GM12878 (cell line): ENCODE measurements around the gene PDZK1. TPM values are rescaled to one million over a fixed set of nuclear protein-coding genes. Genes with fewer than 3 reads are reported as not detected.
A peak's percentile ranks its signal among the peaks of the same experiment; 100 is the strongest.

ENCODE experiments used
- ATAC-seq: fragments of 200-7000 bp; cut with Tn5 transposase; 3 replicates; pipeline ENCODE4 v1.9.1; 2020; ENCODE audit warnings: mild to moderate bottlenecking, moderate library complexity
- BruUV-seq: library from RNA; stranded (reverse); fragments of 400-500 nt; replicated peaks from 2 replicates; lab custom pipeline; 2021; lab: Mats Ljungman, UMichigan
- CTCF ChIA-PET: fragments of 300-600 bp; sonication (Branson Sonifier 250); formaldehyde crosslinking; extraction: SDS; loops from one replicate; lab custom pipeline; 2021; ENCODE audit warnings: inconsistent platforms; lab: Yijun Ruan, JAX
- POLR2A ChIA-PET: fragments of 350-600 bp; formaldehyde crosslinking; extraction: SDS; loops from one replicate; lab custom pipeline; 2021; ENCODE audit warnings: inconsistent platforms; lab: Charles Lee
- RAD21 ChIA-PET: fragments of 300-600 bp; sonication (Branson Sonifier 250); formaldehyde crosslinking; loops from one replicate; lab custom pipeline; 2023; ENCODE audit warnings: antibody characterized with exemption; ENCODE audit not compliant: unreplicated experiment; lab: Charles Lee
- SMC1A ChIA-PET: fragments of 300-600 bp; sonication (Branson Sonifier 250); formaldehyde crosslinking; loops from one replicate; lab custom pipeline; 2023; ENCODE audit not compliant: unreplicated experiment, uncharacterized antibody; lab: Charles Lee
- DNase-seq: peaks from one replicate; pipeline ENCODE4 v3.0.0-alpha.2; 2011; ENCODE audit warnings: low read depth, low spot score
- FAIRE-seq: peaks from 3 replicates; lab custom pipeline; 2011; peaks lifted over from hg19 to GRCh38; lab: Jason Lieb, UNC
- H2AFZ ChIP-seq: 2 replicates; pipeline ENCODE4 v1.6.0; 2011; ENCODE audit warnings: low read depth, low read length, control low read depth; ENCODE audit not compliant: control insufficient read depth
- H3K27ac ChIP-seq: 2 replicates; pipeline ENCODE4 v1.5.1; 2011; ENCODE audit warnings: control low read depth; ENCODE audit not compliant: control insufficient read depth, insufficient read depth
- H3K27me3 ChIP-seq, 2 experiments: replicated peaks in 1 of 2; 2 replicates each; pipeline versions ENCODE4 v1.6.0 to v1.6.1; 2011; ENCODE audit warnings: low read length in 1 of 2; ENCODE audit not compliant: control insufficient read depth in 2 of 2, insufficient read depth in 2 of 2
- H3K36me3 ChIP-seq, 2 experiments: 2 replicates each; pipeline ENCODE4 v1.5.1; 2011; ENCODE audit warnings: low read length in 1 of 2; ENCODE audit not compliant: control insufficient read depth in 2 of 2, insufficient read depth in 2 of 2
- H3K4me1 ChIP-seq: 2 replicates; pipeline ENCODE4 v1.6.1; 2011; ENCODE audit warnings: mild to moderate bottlenecking, low read length, moderate library complexity, mixed read lengths; ENCODE audit not compliant: control insufficient read depth, insufficient read depth
- H3K4me2 ChIP-seq: 2 replicates; pipeline ENCODE4 v1.6.0; 2011; ENCODE audit warnings: control low read depth; ENCODE audit not compliant: control insufficient read depth, insufficient read depth
- H3K4me3 ChIP-seq: fragments of 200-600 bp; sonication (generic); 2 replicates; pipeline ENCODE4 v1.5.1; 2016
- H3K79me2 ChIP-seq: 2 replicates; pipeline ENCODE4 v1.6.0; 2011; ENCODE audit warnings: low read length; ENCODE audit not compliant: control insufficient read depth, insufficient read depth
- H3K9ac ChIP-seq: 2 replicates; pipeline ENCODE4 v1.8.0; 2011; ENCODE audit warnings: low read length, control low read depth, mixed read lengths; ENCODE audit not compliant: control insufficient read depth, insufficient read depth
- H3K9me3 ChIP-seq: replicated peaks from 3 replicates; pipeline ENCODE4 v1.5.1; 2011; ENCODE audit warnings: mild to moderate bottlenecking, low read length; ENCODE audit not compliant: control insufficient read depth, insufficient read depth
- H4K20me1 ChIP-seq: 2 replicates; pipeline ENCODE4 v1.6.0; 2011; ENCODE audit not compliant: control insufficient read depth, insufficient read depth
- BMI1 ChIP-seq: fragments of 450-650 bp; IDR thresholded peaks from 2 replicates; pipeline ENCODE4 v1.6.1; 2016; ENCODE audit warnings: mild to moderate bottlenecking, moderate library complexity, borderline replicate concordance
- EED ChIP-seq: sonication (generic); IDR thresholded peaks from 2 replicates; pipeline ENCODE4 v1.6.1; 2016; ENCODE audit warnings: antibody characterized with exemption, low read depth
- FOXM1 ChIP-seq: IDR thresholded peaks from 2 replicates; pipeline ENCODE4 v1.6.1; 2012; ENCODE audit warnings: low read depth, mild to moderate bottlenecking, inconsistent platforms, low read length, moderate library complexity
- JUNB ChIP-seq: IDR thresholded peaks from 2 replicates; pipeline ENCODE4 v1.6.1; 2016; ENCODE audit warnings: antibody characterized with exemption, mild to moderate bottlenecking
- KLF5 ChIP-seq: fragments of 450-650 bp; IDR thresholded peaks from 2 replicates; pipeline ENCODE4 v1.6.1; 2014; ENCODE audit warnings: mild to moderate bottlenecking; ENCODE audit not compliant: partially characterized antibody
- LARP7 ChIP-seq: fragments of 450-650 bp; IDR thresholded peaks from 2 replicates; pipeline ENCODE4 v1.6.1; 2017; ENCODE audit warnings: mild to moderate bottlenecking
- NRF1 ChIP-seq: conservative IDR thresholded peaks from 2 replicates; pipeline ENCODE4 v1.6.1; 2011; ENCODE audit warnings: mild to moderate bottlenecking, low read depth, low read length, improper control_type of control experiment
- PAX8 ChIP-seq: fragments of 450-650 bp; IDR thresholded peaks from 2 replicates; pipeline ENCODE4 v1.6.1; 2017; ENCODE audit warnings: mild to moderate bottlenecking, moderate library complexity
- PBX3 ChIP-seq: IDR thresholded peaks from 2 replicates; pipeline ENCODE4 v1.6.1; 2011; ENCODE audit warnings: mild to moderate bottlenecking, low read depth, low read length, moderate library complexity; ENCODE audit not compliant: insufficient replicate concordance
- POU2F2 ChIP-seq: IDR thresholded peaks from 3 replicates; pipeline ENCODE4 v1.6.1; 2011; ENCODE audit warnings: low read depth, mild to moderate bottlenecking, low read length, borderline replicate concordance
- RAD51 ChIP-seq: fragments of 450-650 bp; IDR thresholded peaks from 2 replicates; pipeline ENCODE4 v1.6.1; 2016; ENCODE audit warnings: moderate library complexity, mild to moderate bottlenecking, inconsistent platforms
- RELA ChIP-seq: fragments of 450-650 bp; IDR thresholded peaks from 2 replicates; pipeline ENCODE4 v1.8.0; 2014; ENCODE audit warnings: borderline replicate concordance; ENCODE audit not compliant: partially characterized antibody
- RUNX3 ChIP-seq: IDR thresholded peaks from 2 replicates; pipeline ENCODE4 v1.6.1; 2012; ENCODE audit warnings: low read length, inconsistent platforms
- SMARCA5 ChIP-seq: fragments of 450-650 bp; IDR thresholded peaks from 2 replicates; pipeline ENCODE4 v1.6.1; 2017; ENCODE audit warnings: mild to moderate bottlenecking
- SMC3 ChIP-seq: IDR thresholded peaks from 2 replicates; pipeline ENCODE4 v1.6.1; 2011; ENCODE audit warnings: low read length, improper control_type of control experiment, borderline replicate concordance
- STAT3 ChIP-seq: IDR thresholded peaks from 2 replicates; pipeline ENCODE4 v1.6.1; 2011; ENCODE audit warnings: low read depth, low read length, improper control_type of control experiment
- WGBS: methylation state at CpG from one replicate; pipeline ENCODE4 v1.1.6; 2016; ENCODE audit warnings: low lambda C conversion rate; ENCODE audit not compliant: insufficient replicate concordance, insufficient coverage; ENCODE audit errors: missing lambda C conversion rate; 5-methylcytosine and 5-hydroxymethylcytosine counted together
- in situ Hi-C: fragments of 300-500 bp; cut with MboI; formaldehyde crosslinking; loops from 9 replicates; pipeline ENCODE4 v1.14.3; 2018; ENCODE audit warnings: mixed read lengths
- intact Hi-C: fragments of 100-400 bp; cut with micrococcal nuclease; formaldehyde crosslinking; loops from one replicate; pipeline ENCODE4 v1.14.2; 2022; ENCODE audit not compliant: unreplicated experiment
- polyA plus RNA-seq, 11 experiments: library from polyadenylated mRNA; depleted of rRNA in 4 of 11; unstranded in 6 of 11; stranded (reverse) in 5 of 11; fragments of >200 nt; fragmentation: Nextera tagmentation in 4 of 11; fragmentation: Illumina TruSeq in 1 of 11; extraction: Ambion mirVana in 4 of 11; extraction: Trizol in 1 of 11; gene quantifications; 1 replicate in 1 of 11; 2 replicates in 10 of 11; pipeline versions ENCODE4 v1.2.1 to v1.2.3, GENCODE V29; 2011 to 2016; ENCODE audit warnings: inconsistent platforms in 2 of 11, missing spikeins in 2 of 11, low read depth in 1 of 11
- total RNA-seq, 4 experiments: library from RNA; depleted of rRNA in 3 of 4; stranded (reverse); fragments of >200 nt in 3 of 4; fragmentation: Illumina TruSeq in 1 of 4; extraction: Trizol in 1 of 4; gene quantifications; 2 replicates each; pipeline versions ENCODE4 v1.2.1 to v1.2.3, GENCODE V29; 2013 to 2021
- TF ChIP-seq, protein P1 (sequence below): fragments of 450-650 bp; IDR thresholded peaks from 2 replicates; pipeline ENCODE4 v1.6.1; 2017; ENCODE audit warnings: low read depth, mild to moderate bottlenecking, moderate library complexity
- TF ChIP-seq, protein P2 (sequence below): IDR thresholded peaks from 2 replicates; pipeline ENCODE4 v1.6.1; 2012; ENCODE audit warnings: low read depth, low read length, improper control_type of control experiment

Gene PDZK1
- total and polyA plus RNA-seq, 10 of the 15 experiments (the other 5 are each of a cell fraction or from before 2014, with no cell fraction given) = 0.09 to 5.0 (median 0.31) TPM

GRCh38 chr1:145690587-145691558 is 16.3 kb downstream of the PDZK1 start (continued):
- TF ChIP-seq, protein P1, sequence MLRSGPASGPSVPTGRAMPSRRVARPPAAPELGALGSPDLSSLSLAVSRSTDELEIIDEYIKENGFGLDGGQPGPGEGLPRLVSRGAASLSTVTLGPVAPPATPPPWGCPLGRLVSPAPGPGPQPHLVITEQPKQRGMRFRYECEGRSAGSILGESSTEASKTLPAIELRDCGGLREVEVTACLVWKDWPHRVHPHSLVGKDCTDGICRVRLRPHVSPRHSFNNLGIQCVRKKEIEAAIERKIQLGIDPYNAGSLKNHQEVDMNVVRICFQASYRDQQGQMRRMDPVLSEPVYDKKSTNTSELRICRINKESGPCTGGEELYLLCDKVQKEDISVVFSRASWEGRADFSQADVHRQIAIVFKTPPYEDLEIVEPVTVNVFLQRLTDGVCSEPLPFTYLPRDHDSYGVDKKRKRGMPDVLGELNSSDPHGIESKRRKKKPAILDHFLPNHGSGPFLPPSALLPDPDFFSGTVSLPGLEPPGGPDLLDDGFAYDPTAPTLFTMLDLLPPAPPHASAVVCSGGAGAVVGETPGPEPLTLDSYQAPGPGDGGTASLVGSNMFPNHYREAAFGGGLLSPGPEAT = peak; percentile 75
- TF ChIP-seq STAT3 (no peak), RELA (no peak)

- POLR2A ChIA-PET = no interaction called here
- CTCF ChIA-PET = interaction anchor here (1.1 to 2.0 kb wide), 2 partner anchors 30 to 31 kb away, joined by 3 to 5 read pairs; partner anchors contain the start of gene CD160
- intact Hi-C loops = no loop called here
- Histone ChIP-seq H3K4me1 (peaks cover 15% of the 10 kb centered on the region), H3K27ac (no peak overlapping the region), H3K36me3 (no peaks in the 10 kb centered on the region), H4K20me1 (no peaks in the 10 kb centered on the region)
- FAIRE-seq = no peak
- in situ Hi-C loops = no loop called here
- SMC1A ChIA-PET = interaction anchor here (0.7 to 3.9 kb wide), 3 partner anchors 19 to 289 kb away, joined by 3 to 17 read pairs (median 7); partner anchors contain the start of gene CD160
- RAD21 ChIA-PET = interaction anchor here (0.6 to 2.0 kb wide), 2 partner anchors 30 to 171 kb away, joined by 3 to 5 read pairs; no protein-coding TSS in a partner anchor
- no peak for ATAC-seq
- TF ChIP-seq POU2F2 (no peak), FOXM1 (no peak), KLF5 (no peak), JUNB (no peak), PBX3 (no peak), EED (no peak), LARP7 (no peak), SMC3 (no peak), PAX8 (no peak), BMI1 (no peak), RAD51 (no peak), RUNX3 (no peak), SMARCA5 (no peak), NRF1 (no peak)
- TF ChIP-seq, protein P2, sequence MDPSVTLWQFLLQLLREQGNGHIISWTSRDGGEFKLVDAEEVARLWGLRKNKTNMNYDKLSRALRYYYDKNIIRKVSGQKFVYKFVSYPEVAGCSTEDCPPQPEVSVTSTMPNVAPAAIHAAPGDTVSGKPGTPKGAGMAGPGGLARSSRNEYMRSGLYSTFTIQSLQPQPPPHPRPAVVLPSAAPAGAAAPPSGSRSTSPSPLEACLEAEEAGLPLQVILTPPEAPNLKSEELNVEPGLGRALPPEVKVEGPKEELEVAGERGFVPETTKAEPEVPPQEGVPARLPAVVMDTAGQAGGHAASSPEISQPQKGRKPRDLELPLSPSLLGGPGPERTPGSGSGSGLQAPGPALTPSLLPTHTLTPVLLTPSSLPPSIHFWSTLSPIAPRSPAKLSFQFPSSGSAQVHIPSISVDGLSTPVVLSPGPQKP = no peak
- TF ChIP-seq, all 136 proteins: peak for 0
- H3K79me2 ChIP-seq = no peaks in the 10 kb centered on the region
- H3K9ac ChIP-seq = no peak overlapping the region
- DNase-seq = no peak
- 96% methylated on average over 6 of the region's 6 CpGs for WGBS
- peak overlapping the region; percentile 15; the same call in 1 of the 2 replicates for H3K4me2 ChIP-seq
- H3K4me3 ChIP-seq = no peak overlapping the region
- no peak overlapping the region for H2AFZ ChIP-seq
- no TSS peak for BruUV-seq
- H3K27me3 ChIP-seq = no peaks in the 10 kb centered on the region
- H3K9me3 ChIP-seq = no peaks in the 10 kb centered on the region
These were observed 17.2 kb downstream of the PDZK1 start for GRCh38 chr1:145689922-145690321.
